Keratinocyte (primary cell): ENCODE measurements around the gene RASGRF2. TPM values are rescaled to one million over a fixed set of nuclear protein-coding genes. Genes with fewer than 3 reads are reported as not detected.

Experiments
- DNase-seq: peaks from one replicate; pipeline ENCODE4 v3.0.0-alpha.2; 2011; ENCODE audit warnings: low read depth, missing footprints, low spot score
- FAIRE-seq: peaks from 2 replicates; lab custom pipeline; 2011; peaks lifted over from hg19 to GRCh38; lab: Jason Lieb, UNC
- H2AFZ ChIP-seq: 2 replicates; pipeline ENCODE4 v1.6.0; 2012; ENCODE audit warnings: low read length, control low read depth, inconsistent platforms; ENCODE audit not compliant: control insufficient read depth
- H3K27ac ChIP-seq: 2 replicates; pipeline ENCODE4 v1.5.1; 2011; ENCODE audit warnings: low read length; ENCODE audit not compliant: control insufficient read depth, insufficient read depth
- H3K27me3 ChIP-seq: 3 replicates; pipeline ENCODE4 v1.6.0; 2011; ENCODE audit warnings: low read length; ENCODE audit not compliant: control insufficient read depth, insufficient read depth; ENCODE audit errors: extremely low read depth
- H3K36me3 ChIP-seq, 2 experiments: 2 replicates in 1 of 2; 3 replicates in 1 of 2; pipeline ENCODE4 v1.5.1; 2011; ENCODE audit warnings: low read length in 2 of 2, mild to moderate bottlenecking in 1 of 2; ENCODE audit not compliant: control insufficient read depth in 2 of 2, insufficient read depth in 2 of 2; ENCODE audit errors: extremely low read depth in 1 of 2
- H3K4me1 ChIP-seq: 3 replicates; pipeline ENCODE4 v1.5.1; 2011; ENCODE audit warnings: low read length; ENCODE audit not compliant: control insufficient read depth, insufficient read depth; ENCODE audit errors: extremely low read depth
- H3K4me2 ChIP-seq: 3 replicates; pipeline ENCODE4 v1.6.0; 2011; ENCODE audit warnings: low read depth, low read length; ENCODE audit not compliant: control insufficient read depth, insufficient read depth; ENCODE audit errors: extremely low read depth
- H3K4me3 ChIP-seq, 3 experiments: fragments of 200-600 bp in 1 of 3; sonication (generic) in 1 of 3; 2 replicates in 2 of 3; 3 replicates in 1 of 3; pipeline ENCODE4 v1.5.1; 2011 to 2016; ENCODE audit warnings: low read length in 3 of 3, mild to moderate bottlenecking in 3 of 3, control low read depth in 2 of 3, inconsistent platforms in 1 of 3, low read depth in 1 of 3, mixed read lengths in 1 of 3, mixed run types in 1 of 3, moderate library complexity in 1 of 3; ENCODE audit not compliant: control insufficient read depth in 2 of 3, insufficient read depth in 2 of 3; ENCODE audit errors: extremely low read depth in 1 of 3
- H3K79me2 ChIP-seq: 2 replicates; pipeline ENCODE4 v1.6.0; 2012; ENCODE audit warnings: low read length; ENCODE audit not compliant: control insufficient read depth, insufficient read depth
- H3K9ac ChIP-seq: 3 replicates; pipeline ENCODE4 v1.6.0; 2011; ENCODE audit warnings: low read length; ENCODE audit not compliant: control insufficient read depth, insufficient read depth; ENCODE audit errors: extremely low read depth
- H3K9me1 ChIP-seq: 3 replicates; pipeline ENCODE4 v1.6.0; 2011; ENCODE audit warnings: low read length; ENCODE audit not compliant: control insufficient read depth, insufficient read depth; ENCODE audit errors: extremely low read depth
- H3K9me3 ChIP-seq: 2 replicates; pipeline ENCODE4 v1.5.1; 2012; ENCODE audit warnings: low read depth, low read length; ENCODE audit not compliant: control insufficient read depth
- H4K20me1 ChIP-seq: 3 replicates; pipeline ENCODE4 v1.6.0; 2011; ENCODE audit warnings: low read length; ENCODE audit not compliant: control insufficient read depth, insufficient read depth; ENCODE audit errors: extremely low read depth
- CTCF ChIP-seq, 3 experiments: IDR thresholded peaks in 1 of 3; conservative IDR thresholded peaks in 1 of 3; optimal IDR thresholded peaks in 1 of 3; 2 replicates in 2 of 3; 3 replicates in 1 of 3; pipeline versions ENCODE3 to v1.5.1; 2011; ENCODE audit warnings: low read length in 3 of 3, mild to moderate bottlenecking in 3 of 3, moderate library complexity in 2 of 3, control low read depth in 1 of 3, inconsistent platforms in 1 of 3; ENCODE audit not compliant: insufficient read depth in 2 of 3; ENCODE audit errors: extremely low read depth in 1 of 3
- EZH2 ChIP-seq: IDR thresholded peaks from one replicate; pipeline ENCODE4 v1.6.1; 2012; ENCODE audit warnings: inconsistent platforms, mild to moderate bottlenecking, low read length, moderate library complexity
- dilution Hi-C: fragments of 300-500 bp; cut with MboI; formaldehyde crosslinking; loops from one replicate; pipeline ENCODE4 v1.7.0; 2020; ENCODE audit warnings: low sequenced_read_pairs; ENCODE audit not compliant: extremely low pct_ligation_motif_present
- polyA plus RNA-seq, 5 experiments: library from polyadenylated mRNA; depleted of rRNA in 3 of 5; stranded (reverse) in 3 of 5; stranded (forward) in 1 of 5; unstranded in 1 of 5; fragments of >200 nt; gene quantifications; 1 replicate in 1 of 5; 2 replicates in 3 of 5; 3 replicates in 1 of 5; pipeline versions ENCODE4 v1.2.1 to v1.2.3, GENCODE V29; 2011 to 2012; ENCODE audit warnings: missing spikeins in 2 of 5, low read depth in 1 of 5, low replicate concordance in 1 of 5

Gene RASGRF2
- polyA plus RNA-seq, 1 donor (not counting 4 experiments of a cell fraction or from before 2014, with no cell fraction given) = 0.03 TPM

- peaks cover 5% of the 10 kb centered on the region for H3K4me1 ChIP-seq
- H3K27ac ChIP-seq = no peak overlapping the region
- no peaks in the 10 kb centered on the region for H4K20me1 ChIP-seq
- H3K9ac ChIP-seq = no peak overlapping the region
- TF ChIP-seq CTCF (optimal IDR thresholded peaks at IDR 0.05 in 1 of 3, IDR thresholded peaks at IDR 0.05 in 1 of 3, conservative IDR thresholded peaks at IDR 0.05 in 1 of 3; ENCODE audit: extremely low read depth in 1 of 3, insufficient read depth in 2 of 3, low read length in 3 of 3) (no peak), EZH2 (no peak)
- no peak overlapping the region for H3K4me2 ChIP-seq
- no peak overlapping the region for H2AFZ ChIP-seq
- dilution Hi-C loops = no loop called here
- H3K79me2 ChIP-seq = no peaks in the 10 kb centered on the region
- no peak overlapping the region for H3K4me3 ChIP-seq
- DNase-seq (no peak), FAIRE-seq (no peak)
- no peaks in the 10 kb centered on the region for H3K9me3 ChIP-seq
- no peaks in the 10 kb centered on the region for H3K27me3 ChIP-seq
- H3K36me3 ChIP-seq = no peaks in the 10 kb centered on the region
- no peaks in the 10 kb centered on the region for H3K9me1 ChIP-seq
These were observed 281.9 kb downstream of the RASGRF2 start for GRCh38 chr5:81241961-81242648.

GRCh38 chr5:81242906-81243436, 282.8 kb downstream of the RASGRF2 start:
- no peak for FAIRE-seq

More at GRCh38 chr5:81242906-81243436, 282.8 kb downstream of the RASGRF2 start:
- TF ChIP-seq EZH2 (no peak), CTCF (optimal IDR thresholded peaks at IDR 0.05 in 1 of 3, IDR thresholded peaks at IDR 0.05 in 1 of 3, conservative IDR thresholded peaks at IDR 0.05 in 1 of 3; ENCODE audit: extremely low read depth in 1 of 3, insufficient read depth in 2 of 3, low read length in 3 of 3) (no peak)
- H2AFZ ChIP-seq = no peak overlapping the region
- H3K4me3 ChIP-seq = no peak overlapping the region
- H3K9ac ChIP-seq = no peak overlapping the region
- dilution Hi-C loops = no loop called here
- no peak overlapping the region for H3K4me2 ChIP-seq
- no peaks in the 10 kb centered on the region for H4K20me1 ChIP-seq
- no peak for DNase-seq
- no peaks in the 10 kb centered on the region for H3K27me3 ChIP-seq
- H3K4me1 ChIP-seq = peaks cover 5% of the 10 kb centered on the region
- no peaks in the 10 kb centered on the region for H3K79me2 ChIP-seq
- H3K9me3 ChIP-seq = no peaks in the 10 kb centered on the region
- H3K9me1 ChIP-seq = no peaks in the 10 kb centered on the region
- H3K27ac ChIP-seq = no peak overlapping the region
- no peaks in the 10 kb centered on the region for H3K36me3 ChIP-seq
